Memory B cell (primary cell): ENCODE measurements around the gene SPRY2.

Experiments used
- ATAC-seq: fragments of 150-1000 bp; cut with Tn5 transposase; 2 replicates; pipeline ENCODE4 v1.10.0; 2021; ENCODE audit warnings: low read depth, mild to moderate bottlenecking, moderate library complexity
- DNase-seq, 2 donors: peaks; one replicate each; pipeline ENCODE4 v3.0.0; 2022; ENCODE audit warnings: low spot score in 2 of 2
- H3K27ac Mint-ChIP-seq: one replicate; pipeline ENCODE4 v1.8.0; 2022; ENCODE audit warnings: mild to moderate bottlenecking, moderate library complexity, mixed read lengths
- H3K27me3 Mint-ChIP-seq: one replicate; pipeline ENCODE4 v1.8.0; 2022; ENCODE audit warnings: mixed read lengths
- H3K36me3 Mint-ChIP-seq: one replicate; pipeline ENCODE4 v1.8.0; 2022; ENCODE audit warnings: mild to moderate bottlenecking, mixed read lengths
- H3K4me1 Mint-ChIP-seq: one replicate; pipeline ENCODE4 v1.8.0; 2022; ENCODE audit warnings: mixed read lengths
- H3K4me3 Mint-ChIP-seq: one replicate; pipeline ENCODE4 v1.8.0; 2022; ENCODE audit warnings: mild to moderate bottlenecking, moderate library complexity, mixed read lengths
- H3K9me3 Mint-ChIP-seq: one replicate; pipeline ENCODE4 v1.8.0; 2022; ENCODE audit warnings: mixed read lengths

The SPRY2 gene

GRCh38 chr13:80341756-80342370 lies 937 bp upstream of the SPRY2 start:
- no peak for ATAC-seq
- H3K9me3 Mint-ChIP-seq, result no peaks in the 10 kb centered on the region
- no peaks in the 10 kb centered on the region for H3K36me3 Mint-ChIP-seq
- no peak overlapping the region for H3K27ac Mint-ChIP-seq
- peak overlapping the region; percentile 69 for H3K4me3 Mint-ChIP-seq
- H3K4me1 Mint-ChIP-seq, result peaks cover 9% of the 10 kb centered on the region
- H3K27me3 Mint-ChIP-seq, result peaks cover 5% of the 10 kb centered on the region
- no peak for DNase-seq

GRCh38 chr13:80340651-80341100 lies 250 bp downstream of the SPRY2 start:
- H3K36me3 Mint-ChIP-seq, result no peaks in the 10 kb centered on the region
- peaks cover 6% of the 10 kb centered on the region for H3K4me1 Mint-ChIP-seq
- DNase-seq (peak in 1 of 2 donors; percentile 26), ATAC-seq (peak; percentile 40)
- H3K27me3 Mint-ChIP-seq, result peaks cover 5% of the 10 kb centered on the region
- H3K9me3 Mint-ChIP-seq, result no peaks in the 10 kb centered on the region
- no peak overlapping the region for H3K4me3 Mint-ChIP-seq
- no peak overlapping the region for H3K27ac Mint-ChIP-seq

GRCh38 chr13:80339912-80340650 lies 845 bp downstream of the SPRY2 start:
- peaks cover 5% of the 10 kb centered on the region for H3K27me3 Mint-ChIP-seq
- DNase-seq (no peak), ATAC-seq (no peak)
- H3K9me3 Mint-ChIP-seq, result no peaks in the 10 kb centered on the region
- no peak overlapping the region for H3K27ac Mint-ChIP-seq
- no peaks in the 10 kb centered on the region for H3K36me3 Mint-ChIP-seq
- H3K4me3 Mint-ChIP-seq, result no peak overlapping the region
- peaks cover 6% of the 10 kb centered on the region for H3K4me1 Mint-ChIP-seq

GRCh38 chr13:80339563-80339911 lies 1.4 kb downstream of the SPRY2 start:
- DNase-seq (no peak), ATAC-seq (no peak)
- no peaks in the 10 kb centered on the region for H3K36me3 Mint-ChIP-seq
- no peak overlapping the region for H3K27ac Mint-ChIP-seq
- H3K4me3 Mint-ChIP-seq, result no peak overlapping the region
- peaks cover 4% of the 10 kb centered on the region for H3K27me3 Mint-ChIP-seq
- H3K4me1 Mint-ChIP-seq, result peaks cover 6% of the 10 kb centered on the region
- H3K9me3 Mint-ChIP-seq, result no peaks in the 10 kb centered on the region

GRCh38 chr13:80338781-80339562 lies 2.0 kb downstream of the SPRY2 start:
- peaks cover 6% of the 10 kb centered on the region for H3K4me1 Mint-ChIP-seq
- no peak overlapping the region for H3K27ac Mint-ChIP-seq
- H3K4me3 Mint-ChIP-seq, result no peak overlapping the region
- ATAC-seq (peak; percentile 16), DNase-seq (no peak)
- peaks cover 3% of the 10 kb centered on the region for H3K27me3 Mint-ChIP-seq
- no peaks in the 10 kb centered on the region for H3K9me3 Mint-ChIP-seq
- H3K36me3 Mint-ChIP-seq, result no peaks in the 10 kb centered on the region

- Mint-ChIP-seq H3K27me3 (peaks cover 3% of the 10 kb centered on the region), H3K4me3 (no peak overlapping the region), H3K4me1 (peaks cover 3% of the 10 kb centered on the region), H3K27ac (no peak overlapping the region), H3K9me3 (no peaks in the 10 kb centered on the region), H3K36me3 (no peaks in the 10 kb centered on the region)
- DNase-seq (no peak), ATAC-seq (no peak)
Observed at GRCh38 chr13:80337288-80338081, 3.4 kb downstream of the SPRY2 start.

GRCh38 chr13:80336776-80337287 lies 4.1 kb downstream of the SPRY2 start:
- DNase-seq (no peak), ATAC-seq (no peak)
- Mint-ChIP-seq H3K4me3 (no peak overlapping the region), H3K36me3 (no peaks in the 10 kb centered on the region), H3K27me3 (peaks cover 3% of the 10 kb centered on the region), H3K4me1 (peaks cover 3% of the 10 kb centered on the region), H3K27ac (no peak overlapping the region), H3K9me3 (no peaks in the 10 kb centered on the region)

- ATAC-seq (no peak), DNase-seq (no peak)
- no peak overlapping the region for H3K27ac Mint-ChIP-seq
- H3K9me3 Mint-ChIP-seq, result no peaks in the 10 kb centered on the region
- no peaks in the 10 kb centered on the region for H3K36me3 Mint-ChIP-seq
- peaks cover 3% of the 10 kb centered on the region for H3K27me3 Mint-ChIP-seq
- H3K4me3 Mint-ChIP-seq, result no peak overlapping the region
- H3K4me1 Mint-ChIP-seq, result peaks cover 3% of the 10 kb centered on the region
Observed at GRCh38 chr13:80336370-80336769, 4.6 kb downstream of the SPRY2 start.

- no peak for DNase-seq
- H3K4me1 Mint-ChIP-seq, result no peaks in the 10 kb centered on the region
- no peaks in the 10 kb centered on the region for H3K27me3 Mint-ChIP-seq
- H3K36me3 Mint-ChIP-seq, result no peaks in the 10 kb centered on the region
- no peaks in the 10 kb centered on the region for H3K9me3 Mint-ChIP-seq
- H3K27ac Mint-ChIP-seq, result no peak overlapping the region
- H3K4me3 Mint-ChIP-seq, result no peak overlapping the region
- no peak for ATAC-seq
Observed at GRCh38 chr13:80334597-80335260, 6.2 kb downstream of the SPRY2 start.

GRCh38 chr13:80331984-80332383 lies 8.9 kb downstream of the SPRY2 start:
- ATAC-seq (no peak), DNase-seq (no peak)
- peaks cover 2% of the 10 kb centered on the region for H3K9me3 Mint-ChIP-seq
- no peaks in the 10 kb centered on the region for H3K27me3 Mint-ChIP-seq
- no peaks in the 10 kb centered on the region for H3K36me3 Mint-ChIP-seq
- no peaks in the 10 kb centered on the region for H3K4me1 Mint-ChIP-seq
- H3K27ac Mint-ChIP-seq, result no peak overlapping the region
- H3K4me3 Mint-ChIP-seq, result no peak overlapping the region

GRCh38 chr13:80329250-80329649 lies 11.7 kb downstream of the SPRY2 start:
- Mint-ChIP-seq H3K27ac (no peak overlapping the region), H3K4me1 (no peaks in the 10 kb centered on the region), H3K36me3 (no peaks in the 10 kb centered on the region), H3K27me3 (no peaks in the 10 kb centered on the region), H3K4me3 (no peak overlapping the region), H3K9me3 (peaks cover 2% of the 10 kb centered on the region)
- DNase-seq (no peak), ATAC-seq (no peak)

- Mint-ChIP-seq H3K4me1 (no peaks in the 10 kb centered on the region), H3K36me3 (no peaks in the 10 kb centered on the region), H3K27ac (no peak overlapping the region), H3K4me3 (no peak overlapping the region), H3K27me3 (peaks cover 1% of the 10 kb centered on the region), H3K9me3 (peaks cover 2% of the 10 kb centered on the region)
- ATAC-seq (no peak), DNase-seq (no peak)
Observed at GRCh38 chr13:80319004-80319403, 21.9 kb downstream of the SPRY2 start.
